GM18858 (cell line): ENCODE results near the gene COX5A.
"Not testable (repeated sequence)": the region's sequence is repeated elsewhere in the genome, so short reads cannot be mapped to it uniquely, and the experiment has no call there.

ENCODE experiments used
- ATAC-seq: cut with Tn5 transposase; IDR thresholded peaks from one replicate; pipeline ENCODE4 v1.9.1; 2021; ENCODE audit not compliant: unreplicated experiment

COX5A gene

GRCh38 chr15:74902295-74903075 lies 35.4 kb downstream of the COX5A start:
- no peak for ATAC-seq

DNA sequence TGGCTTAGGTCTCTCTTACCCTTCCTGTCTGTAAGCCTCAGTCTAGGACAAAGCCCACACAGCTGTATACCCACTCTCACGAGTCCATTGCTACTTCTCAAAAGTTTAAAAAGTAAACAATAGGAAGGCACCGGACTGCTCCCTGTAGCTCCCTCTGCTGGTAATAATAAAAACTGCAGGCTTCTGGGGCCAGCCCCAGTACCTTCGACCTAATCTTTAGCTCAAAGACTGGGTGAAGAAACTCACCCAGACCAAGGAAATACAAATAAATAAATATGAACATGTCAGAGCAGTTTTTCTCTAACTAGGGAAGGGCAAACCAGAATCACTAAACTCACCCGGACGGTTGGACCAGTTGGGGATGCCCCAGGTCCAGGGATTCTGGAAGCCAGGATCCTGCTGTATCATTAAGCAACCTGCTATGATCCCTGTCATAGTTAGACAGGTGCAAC lies 36.2 kb downstream of the COX5A start:
- ATAC-seq: no peak

GRCh38 chr15:74897300-74897701 lies 40.6 kb downstream of the COX5A start:
- ATAC-seq: no peak

DNA sequence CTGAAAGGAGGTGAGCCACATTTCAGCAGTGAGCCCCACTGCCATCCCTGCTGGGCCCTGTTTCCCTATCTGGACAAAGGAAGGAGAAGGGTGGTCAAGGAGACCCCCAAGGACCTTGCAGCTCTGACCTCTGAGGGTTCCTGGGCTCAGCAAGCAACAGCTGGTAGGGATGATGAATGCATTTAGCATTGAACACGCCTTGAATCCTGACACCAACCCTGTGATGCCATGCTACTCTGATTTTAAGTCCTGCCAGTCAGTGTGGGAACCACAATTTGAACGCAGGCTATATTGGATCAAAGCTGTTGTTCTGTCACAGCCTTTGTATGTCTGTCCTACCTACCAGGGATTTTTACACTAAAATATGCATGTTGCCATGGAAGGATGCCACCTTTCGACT lies 41.6 kb downstream of the COX5A start:
- ATAC-seq: no peak

GRCh38 chr15:74895830-74896229 lies 42.0 kb downstream of the COX5A start:
- ATAC-seq: no peak

GRCh38 chr15:74894383-74894782 lies 43.5 kb downstream of the COX5A start:
- not testable (repeated sequence) for ATAC-seq

- ATAC-seq: no peak
Measured at GRCh38 chr15:74893627-74894026, 44.2 kb downstream of the COX5A start.

DNA sequence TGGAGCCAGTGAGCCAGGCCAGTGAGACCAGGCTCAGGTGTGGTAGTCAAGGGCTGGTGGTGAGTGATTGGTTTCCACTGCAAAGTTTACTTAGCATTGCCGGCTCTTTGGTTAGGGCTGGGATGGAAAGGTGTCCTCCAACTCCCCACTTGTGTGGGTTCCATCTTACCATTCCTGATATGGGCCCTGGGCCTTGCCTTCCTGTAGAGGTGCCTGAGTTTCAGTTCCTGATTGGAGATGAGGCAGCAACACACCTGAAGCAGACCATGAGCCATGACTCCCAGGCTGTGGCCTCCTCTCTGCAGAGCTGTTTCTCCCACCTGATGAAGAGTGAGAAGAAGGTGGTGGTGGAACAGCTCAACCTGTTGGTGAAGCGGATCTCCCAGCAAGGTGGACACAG lies 44.9 kb downstream of the COX5A start:
- no peak for ATAC-seq

- no peak for ATAC-seq
Measured at GRCh38 chr15:74892313-74892712, 45.6 kb downstream of the COX5A start.

DNA sequence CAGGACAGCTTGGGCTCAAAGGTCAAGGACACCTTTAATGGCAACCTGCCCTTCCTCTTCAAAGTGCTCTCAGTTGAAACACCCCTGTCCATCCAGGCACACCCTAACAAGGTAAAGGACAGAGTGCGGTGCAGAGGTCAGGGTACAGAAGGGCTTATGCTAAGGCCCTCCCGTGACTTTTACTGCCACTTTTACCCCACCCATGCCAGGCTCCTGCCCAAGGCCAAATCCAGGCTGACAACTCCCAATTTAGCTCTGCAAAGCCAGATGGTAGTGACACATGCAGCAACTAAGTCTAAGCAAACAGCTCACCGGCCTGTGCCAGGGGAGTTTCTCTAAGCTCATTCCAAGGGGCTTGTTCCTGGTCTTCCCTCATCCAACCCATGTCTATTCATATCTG lies 46.4 kb downstream of the COX5A start:
- ATAC-seq: no peak

DNA sequence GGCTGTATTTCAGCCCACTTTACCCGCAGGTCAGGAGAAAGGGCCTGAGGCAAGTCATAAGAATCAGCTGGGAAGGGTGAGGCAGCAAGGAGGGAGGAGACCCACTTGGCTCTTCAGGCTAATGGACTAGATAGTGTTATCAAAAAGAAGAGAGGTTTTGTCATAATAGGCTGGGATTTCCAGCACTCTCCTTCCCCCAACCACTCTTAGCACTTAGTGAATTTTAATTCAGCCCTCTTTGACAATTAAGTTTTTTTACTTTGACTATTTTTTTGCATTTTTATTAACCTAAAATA lies 47.3 kb downstream of the COX5A start:
- no peak for ATAC-seq

DNA sequence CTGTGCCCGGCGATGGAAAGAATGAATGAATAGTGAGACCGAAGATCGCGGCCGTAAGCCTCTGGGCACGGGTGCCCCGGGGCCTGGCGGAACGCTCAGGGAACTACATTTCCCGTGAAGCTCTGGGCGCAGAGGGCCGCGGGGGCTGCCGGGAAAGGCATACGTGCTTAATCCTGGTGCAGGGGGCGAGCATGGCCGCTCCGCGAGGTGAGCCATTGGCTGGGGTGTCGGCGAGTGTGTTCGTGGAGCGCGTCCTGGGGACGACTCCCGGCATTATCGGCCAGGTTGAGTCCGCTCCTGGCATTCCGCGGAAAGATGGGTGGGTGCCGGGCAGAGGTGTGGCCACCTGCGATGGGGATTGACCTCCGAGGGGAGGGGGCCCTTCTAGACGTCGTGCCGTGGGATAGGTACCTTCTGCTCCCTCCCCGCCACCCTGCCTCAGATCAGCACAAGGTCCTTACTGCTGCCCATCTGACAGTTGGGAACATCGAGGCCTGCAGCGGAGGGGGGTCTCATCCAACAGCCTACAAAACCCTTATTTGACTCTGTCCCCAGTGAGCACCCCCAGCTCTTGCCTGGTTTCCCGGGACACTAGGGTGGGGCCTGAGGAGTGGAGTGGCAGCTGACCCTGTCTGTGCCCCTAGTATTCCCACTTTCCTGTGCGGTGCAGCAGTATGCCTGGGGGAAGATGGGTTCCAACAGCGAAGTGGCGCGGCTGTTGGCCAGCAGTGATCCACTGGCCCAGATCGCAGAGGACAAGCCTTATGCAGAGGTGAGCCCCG lies 47.8 kb downstream of the COX5A start, which contains the start of gene MPI:
Gene MPI, plus strand, starts transcription at position 160 of the 782 bp plus-strand sequence. Its CDS starts 32 bp downstream, at position 192.
- ATAC-seq: peak; percentile 80

- no peak for ATAC-seq
Measured at GRCh38 chr15:74889390-74889882, 48.4 kb downstream of the COX5A start.

DNA sequence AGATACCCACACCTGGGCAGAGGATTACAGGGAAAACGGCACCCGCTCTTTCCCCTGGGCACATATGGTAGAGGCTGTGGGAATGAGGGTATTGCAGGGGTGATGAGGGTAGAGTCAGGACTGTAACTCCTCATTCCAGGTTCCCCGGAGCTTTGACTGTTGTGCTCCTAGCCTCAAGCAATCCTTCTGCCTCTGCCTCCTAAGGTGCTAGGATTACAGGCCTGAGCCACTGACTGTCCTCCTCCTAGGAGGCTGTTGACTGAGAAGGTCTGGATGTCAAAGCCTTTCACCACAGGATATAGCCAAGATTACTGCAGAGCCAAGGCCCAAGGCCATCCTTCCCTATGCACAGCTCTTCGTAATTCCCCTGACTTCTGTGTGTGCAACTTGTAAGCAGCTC lies 49.2 kb downstream of the COX5A start:
- ATAC-seq: no peak

GRCh38 chr15:74887537-74888193 lies 50.2 kb downstream of the COX5A start:
- ATAC-seq: not testable (repeated sequence)

GRCh38 chr15:74885461-74885860 lies 52.4 kb downstream of the COX5A start:
- ATAC-seq: no peak

DNA sequence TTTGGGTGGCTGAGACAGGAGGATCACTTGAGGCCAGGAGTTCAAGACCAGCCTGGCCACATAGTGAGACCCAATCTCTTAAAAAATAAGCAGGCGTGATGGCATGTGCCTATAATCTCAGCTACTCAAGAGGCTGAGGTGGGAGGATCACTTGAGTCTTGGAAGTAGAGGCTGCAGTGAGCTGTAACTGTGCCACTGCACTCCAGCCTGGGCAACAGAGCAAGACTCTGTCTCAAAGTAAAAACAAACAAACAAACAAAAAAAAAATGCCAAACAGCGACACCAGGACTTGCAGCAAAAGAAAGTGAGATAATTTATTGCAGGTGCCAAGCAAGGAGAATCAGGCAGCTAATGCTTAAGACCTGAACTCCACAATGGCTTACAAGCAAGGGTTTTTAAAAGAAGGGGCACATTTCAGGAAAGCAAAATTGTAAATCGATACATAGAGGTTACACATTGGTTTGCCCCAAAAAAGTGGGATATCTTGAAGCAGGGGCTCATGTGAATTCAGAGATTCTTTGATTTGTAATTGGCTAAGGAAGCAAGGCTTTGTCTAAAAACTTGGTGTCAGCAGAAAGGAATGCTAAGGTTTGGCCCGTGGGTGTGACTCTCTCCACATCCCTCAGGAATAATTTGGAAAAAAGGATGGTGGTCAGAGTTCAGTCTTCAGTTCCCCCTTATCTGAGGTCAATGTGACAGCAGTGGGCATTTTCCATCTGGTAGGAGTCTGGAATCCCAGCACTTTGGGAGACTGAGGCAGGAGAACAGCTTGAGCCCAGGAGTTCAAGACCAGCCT lies 53.2 kb downstream of the COX5A start:
- no peak for ATAC-seq

DNA sequence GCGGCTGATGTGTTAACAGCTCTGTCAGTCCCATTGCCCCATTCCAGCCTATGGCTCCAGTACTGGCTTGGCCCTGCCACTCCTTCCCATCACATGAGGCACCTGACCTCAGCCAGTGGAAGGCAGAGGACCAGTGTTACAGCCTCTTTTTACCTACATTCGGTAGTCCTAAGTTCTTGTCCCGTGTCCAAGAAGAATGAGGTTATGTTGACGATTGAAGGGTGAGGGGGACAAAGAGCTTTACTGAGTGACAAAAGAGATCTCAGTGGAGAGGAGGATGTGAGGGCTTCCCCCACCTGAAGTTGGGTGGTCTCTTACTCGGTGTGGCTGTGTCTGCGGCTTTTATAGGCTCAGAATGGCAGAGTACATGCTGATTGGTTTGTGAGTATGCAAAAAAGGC lies 55.3 kb downstream of the COX5A start:
- ATAC-seq: no peak

GRCh38 chr15:74878273-74878672 lies 59.6 kb downstream of the COX5A start:
- no peak for ATAC-seq

DNA sequence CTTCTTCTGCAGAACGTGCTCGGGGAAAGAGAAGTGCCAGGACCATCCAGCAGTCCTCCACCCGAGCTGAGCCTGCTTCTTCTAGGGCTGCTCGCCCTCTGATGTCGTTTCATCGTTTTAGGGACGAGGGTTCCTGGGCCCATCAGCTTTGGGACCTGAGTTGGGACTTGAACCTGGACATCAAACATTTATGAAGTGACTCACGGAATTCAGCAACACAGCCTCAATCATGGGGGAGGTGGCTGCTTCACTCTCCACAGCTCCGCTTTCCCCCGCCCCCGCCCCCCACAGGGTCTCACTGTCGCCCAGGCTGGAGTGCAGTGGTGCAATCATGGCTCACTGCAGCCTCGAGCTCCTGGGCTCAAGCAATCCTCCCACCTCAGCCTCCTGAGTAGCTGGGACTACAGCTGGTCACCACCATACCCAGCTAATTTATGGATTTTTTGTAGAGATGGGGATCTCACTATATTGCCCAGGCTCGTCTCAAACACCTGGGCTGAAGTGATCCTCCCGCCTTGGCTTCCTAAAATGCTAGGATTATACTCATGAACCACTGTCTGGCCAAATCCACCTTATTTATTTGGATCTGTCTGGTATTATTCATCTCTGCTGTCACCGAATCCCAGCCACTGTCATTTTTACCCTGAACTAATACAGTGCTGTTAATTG lies 64.0 kb downstream of the COX5A start:
- ATAC-seq: no peak
